Activated naive CD4-positive, alpha-beta T cell treated with anti-CD3 and anti-CD28 coated beads, Interleukin-2, amount 50 U/mL, for 72 hours (primary cell): ENCODE results near the gene FNDC3A. TPM values are rescaled to one million over a fixed set of nuclear protein-coding genes. Genes with fewer than 3 reads are reported as not detected.
"Not testable (repeated sequence)": the region's sequence is repeated elsewhere in the genome, so short reads cannot be mapped to it uniquely, and the experiment has no call there.

Experiments
- ATAC-seq, 2 donors: fragments of 150-1000 bp; cut with Tn5 transposase; 2 replicates each; pipeline ENCODE4 v1.10.0; 2021; ENCODE audit warnings: mild to moderate bottlenecking in 2 of 2, moderate library complexity in 2 of 2
- DNase-seq, 2 donors: peaks; one replicate each; pipeline ENCODE4 v3.0.0; 2021 to 2022; ENCODE audit warnings: low spot score in 2 of 2
- H3K27ac Mint-ChIP-seq, 2 donors: one replicate each; pipeline ENCODE4 v1.8.0; 2022; ENCODE audit warnings: mild to moderate bottlenecking in 2 of 2, mixed read lengths in 2 of 2
- H3K36me3 Mint-ChIP-seq, 2 donors: one replicate each; pipeline ENCODE4 v1.8.0; 2022; ENCODE audit warnings: mixed read lengths in 2 of 2
- H3K9me3 Mint-ChIP-seq, 2 donors: one replicate each; pipeline ENCODE4 v1.8.0; 2022; ENCODE audit warnings: mixed read lengths in 2 of 2
- total RNA-seq, 2 donors: library from RNA; stranded (reverse); gene quantifications; one replicate each; pipeline ENCODE4 v1.2.3, GENCODE V29; 2022

Gene FNDC3A
- total RNA-seq, 2 donors from 2014 or later: 24.5 to 25.3 TPM

- ATAC-seq (no peak), DNase-seq (no peak)
- H3K27ac Mint-ChIP-seq: no peak overlapping the region
- no peaks in the 10 kb centered on the region for H3K9me3 Mint-ChIP-seq
- peaks cover 23 to 32% of the 10 kb centered on the region in 2 donors for H3K36me3 Mint-ChIP-seq
Observed at GRCh38 chr13:49134305-49134704, 158.6 kb downstream of the FNDC3A start.

DNA sequence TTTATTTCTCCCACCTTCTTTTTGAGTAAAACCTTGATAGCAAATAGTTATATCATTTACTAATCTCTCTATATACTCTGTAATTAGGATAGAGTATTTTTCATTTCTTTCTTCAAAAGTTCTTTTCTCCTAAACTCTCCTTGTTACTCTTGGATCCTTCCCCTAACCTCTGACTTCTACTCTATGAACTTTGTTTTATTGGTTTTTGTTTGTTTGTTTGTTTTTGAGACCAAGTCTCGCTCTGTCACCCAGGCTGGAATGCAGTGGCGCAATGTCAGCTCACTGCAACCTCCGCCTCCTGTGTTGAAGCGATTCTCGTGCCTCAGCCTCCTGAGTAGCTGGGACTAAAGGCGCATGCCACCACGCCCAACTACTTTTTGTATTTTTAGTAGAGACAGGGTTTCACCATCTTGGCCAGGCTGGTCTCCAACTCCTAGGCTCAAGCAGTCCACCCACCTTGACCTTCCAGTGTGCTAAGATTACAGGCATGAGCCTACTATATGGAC is 161.5 kb downstream of the FNDC3A start:
- not testable (repeated sequence) for H3K27ac Mint-ChIP-seq, ATAC-seq, DNase-seq, H3K9me3 Mint-ChIP-seq
- peaks cover 14 to 43% of the 10 kb centered on the region in 2 donors for H3K36me3 Mint-ChIP-seq

GRCh38 chr13:49140910-49141611 is 165.3 kb downstream of the FNDC3A start:
- DNase-seq: no peak
- Mint-ChIP-seq H3K27ac (peak overlapping the region in 1 of 2 donors; percentile 37), H3K9me3 (no peaks in the 10 kb centered on the region), H3K36me3 (peaks cover 6 to 37% of the 10 kb centered on the region in 2 donors)
- ATAC-seq: peak; percentile 77 to 88

GRCh38 chr13:49146950-49147355 is 171.2 kb downstream of the FNDC3A start:
- no peak for DNase-seq
- Mint-ChIP-seq H3K9me3 (peaks cover 5 to 16% of the 10 kb centered on the region in 2 donors), H3K27ac (peak overlapping the region; percentile 71 to 81), H3K36me3 (peaks cover 39 to 57% of the 10 kb centered on the region in 2 donors)
- ATAC-seq: peak in 1 of 2 donors; percentile 40

GRCh38 chr13:49148405-49148804 is 172.7 kb downstream of the FNDC3A start:
- DNase-seq (no peak), ATAC-seq (no peak)
- peaks cover 42 to 52% of the 10 kb centered on the region in 2 donors for H3K36me3 Mint-ChIP-seq
- no peak overlapping the region for H3K27ac Mint-ChIP-seq
- H3K9me3 Mint-ChIP-seq: peaks cover 5 to 16% of the 10 kb centered on the region in 2 donors

DNA sequence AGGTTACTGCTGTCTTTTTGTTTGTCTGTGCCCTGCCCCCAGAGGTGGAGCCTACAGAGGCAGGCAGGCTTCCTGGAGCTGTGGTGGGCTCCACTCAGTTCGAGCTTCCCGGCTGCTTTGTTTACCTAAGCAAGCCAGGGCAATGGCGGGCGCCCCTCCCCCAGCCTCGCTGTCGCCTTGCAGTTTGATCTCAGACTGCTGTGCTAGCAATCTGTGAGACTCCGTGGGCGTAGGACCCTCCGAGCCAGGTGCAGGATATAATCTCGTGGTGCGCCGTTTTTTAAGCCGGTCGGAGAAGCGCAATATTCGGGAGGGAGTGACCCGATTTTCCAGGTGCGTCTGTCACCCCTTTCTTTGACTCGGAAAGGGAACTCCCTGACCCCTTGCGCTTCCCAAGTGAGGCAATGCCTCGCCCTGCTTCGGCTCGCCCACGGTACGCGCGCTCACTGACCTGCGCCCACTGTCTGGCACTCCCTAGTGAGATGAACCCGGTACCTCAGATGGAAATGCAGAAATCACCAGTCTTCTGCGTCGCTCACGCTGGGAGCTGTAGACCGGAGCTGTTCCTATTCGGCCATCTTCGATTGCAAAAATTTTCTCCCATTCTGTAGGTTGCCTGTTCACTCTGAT is 182.4 kb downstream of the FNDC3A start:
- not testable (repeated sequence) for H3K27ac Mint-ChIP-seq, ATAC-seq, DNase-seq
- Mint-ChIP-seq H3K9me3 (peaks cover 9 to 12% of the 10 kb centered on the region in 2 donors), H3K36me3 (peaks cover 37 to 51% of the 10 kb centered on the region in 2 donors)

GRCh38 chr13:49163162-49163561 is 187.4 kb downstream of the FNDC3A start:
- not testable (repeated sequence) for H3K27ac Mint-ChIP-seq, DNase-seq, ATAC-seq
- Mint-ChIP-seq H3K36me3 (peaks cover 60 to 72% of the 10 kb centered on the region in 2 donors), H3K9me3 (peaks cover 19 to 22% of the 10 kb centered on the region in 2 donors)

DNA sequence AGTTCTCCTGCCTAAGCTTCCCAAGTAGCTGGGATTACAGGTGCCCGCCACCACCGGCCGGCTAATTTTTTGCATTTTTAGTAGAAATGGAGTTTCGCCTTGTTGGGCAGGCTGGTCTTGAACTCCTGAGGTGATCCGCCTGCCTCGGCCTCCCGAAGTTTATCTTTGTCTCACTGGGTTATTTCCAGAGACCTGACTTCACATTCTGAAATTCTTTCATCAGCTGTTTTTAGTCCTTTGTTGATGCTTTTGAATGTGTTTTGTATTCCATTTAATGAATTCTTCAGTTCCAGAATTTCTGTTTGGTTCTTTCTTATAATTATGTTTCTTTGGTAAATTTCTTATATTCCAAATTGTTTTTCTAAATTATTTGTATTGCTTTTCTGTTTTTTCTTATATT is 189.0 kb downstream of the FNDC3A start:
- ATAC-seq (no peak), DNase-seq (no peak)
- Mint-ChIP-seq H3K27ac (peak overlapping the region in 1 of 2 donors; percentile 20), H3K36me3 (peaks cover 56% of the 10 kb centered on the region in 2 donors), H3K9me3 (peaks cover 19 to 22% of the 10 kb centered on the region in 2 donors)

DNA sequence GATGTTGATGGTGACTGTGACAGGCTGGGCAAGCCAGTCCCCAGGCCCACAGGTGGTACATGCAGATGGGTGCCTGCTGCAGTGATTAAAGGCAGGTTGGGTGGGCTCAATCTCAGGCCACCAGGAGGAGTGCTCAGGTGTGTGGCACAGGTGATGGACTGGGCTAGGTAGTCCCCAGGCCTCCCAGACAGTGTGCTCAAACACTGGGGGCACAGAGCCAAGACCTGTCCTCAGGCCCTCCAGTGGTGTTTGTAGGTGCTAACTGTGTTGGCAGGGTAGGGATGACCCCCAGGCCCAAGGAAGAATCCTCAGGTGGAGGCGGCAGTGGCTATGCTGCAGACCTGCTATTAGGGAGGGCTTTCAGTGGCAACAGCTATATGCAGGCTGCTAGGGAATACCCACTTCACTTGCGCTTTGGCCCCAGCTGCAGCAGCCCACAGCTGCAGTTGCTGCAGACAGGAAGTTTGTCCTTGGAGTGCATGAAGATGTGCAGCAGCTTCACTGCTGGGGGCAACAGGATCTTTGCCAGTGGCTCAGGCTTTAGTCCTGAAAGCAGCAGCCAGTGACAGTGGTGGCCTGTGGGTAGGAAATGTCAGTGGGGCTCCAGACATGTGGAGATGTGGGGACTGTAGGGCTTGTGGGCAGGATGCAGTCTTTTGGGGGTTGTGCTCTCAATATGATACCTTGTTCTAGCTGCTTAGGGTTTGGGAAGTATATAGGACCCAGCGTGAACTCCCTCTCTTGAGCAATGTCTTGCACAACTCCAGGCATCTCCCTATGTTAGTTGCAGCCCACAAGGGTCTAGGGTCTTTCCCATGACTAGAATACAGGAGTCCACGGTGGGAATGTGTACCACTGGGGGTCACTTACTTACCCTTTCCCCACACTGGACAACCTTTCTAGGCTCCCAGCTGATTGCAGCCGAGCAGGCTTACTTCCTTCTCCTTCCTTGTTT is 190.4 kb downstream of the FNDC3A start:
- no peak for DNase-seq
- peaks cover 15 to 22% of the 10 kb centered on the region in 2 donors for H3K9me3 Mint-ChIP-seq
- ATAC-seq: no peak
- H3K27ac Mint-ChIP-seq: no peak overlapping the region
- H3K36me3 Mint-ChIP-seq: peaks cover 43% of the 10 kb centered on the region in 2 donors

GRCh38 chr13:49171359-49171758 is 195.6 kb downstream of the FNDC3A start:
- no peak for ATAC-seq
- Mint-ChIP-seq H3K27ac (no peak overlapping the region), H3K36me3 (peaks cover 9 to 16% of the 10 kb centered on the region in 2 donors), H3K9me3 (no peaks in the 10 kb centered on the region)
- DNase-seq: no peak

- peak; percentile 34 to 72 for ATAC-seq
- H3K36me3 Mint-ChIP-seq: peaks cover 7 to 18% of the 10 kb centered on the region in 2 donors
- no peak overlapping the region for H3K27ac Mint-ChIP-seq
- DNase-seq: no peak
- no peaks in the 10 kb centered on the region for H3K9me3 Mint-ChIP-seq
Observed at GRCh38 chr13:49183672-49184325, 208.1 kb downstream of the FNDC3A start.

GRCh38 chr13:49184621-49185020 is 208.9 kb downstream of the FNDC3A start:
- DNase-seq (no peak), ATAC-seq (no peak)
- Mint-ChIP-seq H3K27ac (no peak overlapping the region), H3K9me3 (no peaks in the 10 kb centered on the region), H3K36me3 (peaks cover 7 to 17% of the 10 kb centered on the region in 2 donors)

- ATAC-seq (peak; percentile 79 to 80), DNase-seq (no peak)
- Mint-ChIP-seq H3K36me3 (peaks cover 7 to 17% of the 10 kb centered on the region in 2 donors), H3K27ac (peak overlapping the region in 1 of 2 donors; percentile 66), H3K9me3 (no peaks in the 10 kb centered on the region)
Observed at GRCh38 chr13:49185264-49185663, 209.6 kb downstream of the FNDC3A start.

- H3K36me3 Mint-ChIP-seq: peaks cover 7 to 10% of the 10 kb centered on the region in 2 donors
- DNase-seq (no peak), ATAC-seq (no peak)
- no peak overlapping the region for H3K27ac Mint-ChIP-seq
- no peaks in the 10 kb centered on the region for H3K9me3 Mint-ChIP-seq
Observed at GRCh38 chr13:49190901-49191300, 215.2 kb downstream of the FNDC3A start.

- H3K36me3 Mint-ChIP-seq: peaks cover 0 to 7% of the 10 kb centered on the region in 2 donors
- ATAC-seq: no peak
- DNase-seq: no peak
- no peak overlapping the region for H3K27ac Mint-ChIP-seq
- no peaks in the 10 kb centered on the region for H3K9me3 Mint-ChIP-seq
Observed at GRCh38 chr13:49206641-49207040, 230.9 kb downstream of the FNDC3A start.

GRCh38 chr13:49208619-49209018 is 232.9 kb downstream of the FNDC3A start:
- Mint-ChIP-seq H3K36me3 (peaks cover 0 to 7% of the 10 kb centered on the region in 2 donors), H3K27ac (no peak overlapping the region), H3K9me3 (no peaks in the 10 kb centered on the region)
- DNase-seq (no peak), ATAC-seq (no peak)
